Measurements from ENCODE around the gene RHBDF1. TPM values are rescaled to one million over a fixed set of nuclear protein-coding genes. Genes with fewer than 3 reads are reported as not detected.

RHBDF1 gene
- total RNA-seq, 2 experiments from 2014 or later = 0.61 TPM; not detected in 1

- ChIA-PET POLR2A (interaction anchor here (0.6 to 1.5 kb wide), 2 partner anchors 12 to 52 kb away, joined by 3 to 5 read pairs; no protein-coding TSS in a partner anchor), CTCF (interaction anchor here (0.9 to 12.6 kb wide), 2 partner anchors 17 to 20 kb away, joined by 3 to 458 read pairs; partner anchors contain the start of genes MPG and RHBDF1)
- DNase-seq (no peak), ATAC-seq (no peak)
- Mint-ChIP-seq H3K36me3 (ENCODE audit: low read depth) (peaks cover 20% of the 10 kb centered on the region), H3K27ac (no peak overlapping the region), H3K9me3 (no peaks in the 10 kb centered on the region), H3K4me3 (no peak overlapping the region), H3K4me1 (ENCODE audit: low read depth) (peaks cover 13% of the 10 kb centered on the region), H3K27me3 (no peaks in the 10 kb centered on the region)
- no peak for TF ChIP-seq CTCF (IDR thresholded peaks at IDR 0.05)
- intact Hi-C loops (cut with micrococcal nuclease) = no loop called here
Observed at GRCh38 chr16:89391-90302, 17.2 kb upstream of the RHBDF1 start.

- no peak for TF ChIP-seq CTCF (IDR thresholded peaks at IDR 0.05)
- CTCF ChIA-PET = interaction anchor here (7.1 to 12.6 kb wide), 2 partner anchors 7 to 19 kb away, joined by 55 to 458 read pairs; partner anchors contain the start of genes MPG and RHBDF1
- POLR2A ChIA-PET = interaction anchor here (1.5 kb wide), 1 partner anchor 11 kb away, joined by 5 read pairs; no protein-coding TSS in a partner anchor
- peaks cover 26% of the 10 kb centered on the region for H3K36me3 Mint-ChIP-seq (ENCODE audit: low read depth)
- peaks cover 23% of the 10 kb centered on the region for H3K4me1 Mint-ChIP-seq (ENCODE audit: low read depth)
- H3K27ac Mint-ChIP-seq = no peak overlapping the region
- no peaks in the 10 kb centered on the region for H3K27me3 Mint-ChIP-seq
- intact Hi-C loops (cut with micrococcal nuclease) = no loop called here
- H3K9me3 Mint-ChIP-seq = no peaks in the 10 kb centered on the region
- ATAC-seq = no peak
- no peak overlapping the region for H3K4me3 Mint-ChIP-seq
- no peak for DNase-seq
Observed at GRCh38 chr16:88613-89012, 16.2 kb upstream of the RHBDF1 start.

DNA sequence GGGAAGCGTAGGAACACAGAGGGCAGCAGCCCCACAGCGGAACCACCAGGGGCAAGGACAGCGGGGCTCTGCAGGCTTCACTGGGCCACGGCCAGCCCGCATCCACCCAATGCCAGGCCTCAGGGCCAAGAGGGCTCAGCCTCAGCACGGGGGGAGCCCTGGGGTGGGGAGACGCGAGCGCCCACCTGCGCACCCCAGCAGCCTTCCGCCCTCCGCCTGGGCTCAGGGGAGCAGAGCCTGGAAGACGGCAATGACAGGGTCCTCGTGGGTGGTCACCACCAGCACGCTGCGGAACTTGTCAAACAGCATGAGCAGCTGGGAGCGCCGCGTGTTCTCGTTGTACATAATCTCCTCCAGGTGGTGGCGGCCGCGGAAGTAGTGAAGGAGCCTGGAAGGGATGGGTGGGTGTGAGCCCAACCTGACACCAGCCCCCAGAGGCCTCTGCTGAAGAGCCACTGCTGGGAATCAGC, 14.1 kb upstream of the RHBDF1 start:
- no peak overlapping the region for H3K4me3 Mint-ChIP-seq
- intact Hi-C loops (cut with micrococcal nuclease) = no loop called here
- CTCF ChIA-PET = interaction anchor here (6.3 to 7.1 kb wide), 2 partner anchors 9 to 21 kb away, joined by 45 to 55 read pairs; no protein-coding TSS in a partner anchor
- peak overlapping the region; percentile 55 for H3K27ac Mint-ChIP-seq
- H3K36me3 Mint-ChIP-seq (ENCODE audit: low read depth) = peaks cover 26% of the 10 kb centered on the region
- POLR2A ChIA-PET = interaction anchor here (1.2 to 3.2 kb wide), 3 partner anchors 10 to 31 kb away, joined by 3 to 7 read pairs (median 5); no protein-coding TSS in a partner anchor
- H3K9me3 Mint-ChIP-seq = no peaks in the 10 kb centered on the region
- ATAC-seq (no peak), DNase-seq (no peak)
- H3K4me1 Mint-ChIP-seq (ENCODE audit: low read depth) = peaks cover 32% of the 10 kb centered on the region
- no peak for TF ChIP-seq CTCF (IDR thresholded peaks at IDR 0.05)
- H3K27me3 Mint-ChIP-seq = no peaks in the 10 kb centered on the region

DNA sequence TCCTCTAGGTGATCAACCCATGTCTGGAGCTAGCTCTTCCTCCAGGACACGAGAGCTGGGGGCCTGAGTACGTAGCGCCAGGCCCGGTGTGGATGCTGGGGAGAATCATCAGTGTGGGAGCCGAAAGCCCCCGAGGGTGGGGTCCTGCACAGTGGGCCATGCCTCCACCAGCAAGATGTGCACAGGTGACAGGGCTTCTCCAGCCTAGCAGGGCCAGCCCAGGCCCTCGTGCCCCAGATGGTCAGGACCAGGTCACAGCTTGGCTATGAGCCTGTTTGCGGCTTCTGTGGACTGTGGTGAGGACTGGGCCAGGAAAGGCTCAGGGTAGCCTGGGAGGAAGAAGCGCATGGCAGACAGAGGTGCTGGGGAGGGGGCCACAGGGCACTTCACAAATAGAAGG, 13.4 kb upstream of the RHBDF1 start:
- TF ChIP-seq CTCF (IDR thresholded peaks at IDR 0.05) = no peak
- peak overlapping the region; percentile 55 for H3K27ac Mint-ChIP-seq
- ATAC-seq = no peak
- POLR2A ChIA-PET = interaction anchor here (0.7 to 3.2 kb wide), 5 partner anchors 9 to 30 kb away, joined by 3 to 7 read pairs (median 5); no protein-coding TSS in a partner anchor
- intact Hi-C loops (cut with micrococcal nuclease) = no loop called here
- peaks cover 26% of the 10 kb centered on the region for H3K36me3 Mint-ChIP-seq (ENCODE audit: low read depth)
- H3K9me3 Mint-ChIP-seq = no peaks in the 10 kb centered on the region
- H3K4me3 Mint-ChIP-seq = no peak overlapping the region
- no peak for DNase-seq
- H3K4me1 Mint-ChIP-seq (ENCODE audit: low read depth) = peaks cover 32% of the 10 kb centered on the region
- H3K27me3 Mint-ChIP-seq = no peaks in the 10 kb centered on the region
- CTCF ChIA-PET = interaction anchor here (1.1 to 7.1 kb wide), 4 partner anchors 10 to 31 kb away, joined by 4 to 55 read pairs (median 25); no protein-coding TSS in a partner anchor
